Measurements from ENCODE around the gene AACS. TPM values are rescaled to one million over a fixed set of nuclear protein-coding genes. Genes with fewer than 3 reads are reported as not detected.

AACS gene
- total RNA-seq, 1 donor from 2014 or later = 25.7 TPM

GRCh38 chr12:125185740-125186470 lies 120.7 kb downstream of the AACS start, which contains the start of gene TMEM132B:
Gene TMEM132B, plus strand, starts transcription at chr12:125186386.
- peak; percentile 82 for DNase-seq

- DNase-seq = no peak
Measured at GRCh38 chr12:125186471-125187147, 121.4 kb downstream of the AACS start.

GRCh38 chr12:125187148-125187745 lies 122.0 kb downstream of the AACS start:
- no peak for DNase-seq

GRCh38 chr12:125187780-125188741 lies 122.8 kb downstream of the AACS start:
- peak; percentile 13 for DNase-seq

- DNase-seq = peak; percentile 35
Measured at GRCh38 chr12:125189015-125189414, 123.8 kb downstream of the AACS start.

GRCh38 chr12:125189502-125189901 lies 124.3 kb downstream of the AACS start:
- DNase-seq = no peak

GRCh38 chr12:125191361-125192087 lies 126.3 kb downstream of the AACS start:
- no peak for DNase-seq

GRCh38 chr12:125192690-125193221 lies 127.5 kb downstream of the AACS start:
- DNase-seq = no peak

Small RNA genes lying within 50 kb of the gene (small RNA-seq; reads per million reads assigned to genes)
- gene AC122688.1 = not detected

Other genes with a start within 250 kb of the AACS start
- 8.9 TPM for gene SCARB1, start 201.6 kb upstream of the AACS start, total RNA-seq
- 1,477 TPM for gene UBC, start 150.8 kb upstream of the AACS start, total RNA-seq
- gene DHX37, start 76.3 kb upstream of the AACS start, total RNA-seq = 13.3 TPM
- 21.4 TPM for gene BRI3BP, start 71.8 kb upstream of the AACS start, total RNA-seq
- 102 TPM for gene TMEM132B, start 121.0 kb downstream of the AACS start, total RNA-seq

Data from occipital lobe (tissue), 3 donors.